Chondrocyte (in vitro differentiated cells): ENCODE results near the gene ACCS. TPM values are rescaled to one million over a fixed set of nuclear protein-coding genes. Genes with fewer than 3 reads are reported as not detected.

Experiments
- DNase-seq: peaks from one replicate; pipeline ENCODE4 v3.0.0; 2021; ENCODE audit warnings: mixed read lengths, low spot score
- H3K27ac Mint-ChIP-seq: one replicate; pipeline ENCODE4 v1.8.0; 2021; ENCODE audit warnings: mild to moderate bottlenecking, moderate library complexity, mixed read lengths; ENCODE audit not compliant: unreplicated experiment
- H3K27me3 Mint-ChIP-seq: 2 replicates; pipeline ENCODE4 v1.8.0; 2021; ENCODE audit warnings: low read depth, mixed read lengths
- H3K36me3 Mint-ChIP-seq: 2 replicates; pipeline ENCODE4 v1.8.0; 2021; ENCODE audit warnings: low read depth, mixed read lengths
- H3K4me1 Mint-ChIP-seq: 2 replicates; pipeline ENCODE4 v1.8.0; 2021; ENCODE audit warnings: low read depth, mild to moderate bottlenecking, mixed read lengths
- H3K4me3 Mint-ChIP-seq: one replicate; pipeline ENCODE4 v1.8.0; 2021; ENCODE audit warnings: mild to moderate bottlenecking, moderate library complexity, mixed read lengths; ENCODE audit not compliant: unreplicated experiment
- H3K9me3 Mint-ChIP-seq: 2 replicates; pipeline ENCODE4 v1.8.0; 2021; ENCODE audit warnings: low read depth, mixed read lengths
- total RNA-seq: library from RNA; stranded (reverse); gene quantifications from 3 replicates; pipeline ENCODE4 v1.2.1, GENCODE V29; 2021
- TF ChIP-seq, protein P1 (sequence below): fragments of 200-600 bp; sonication (generic); IDR thresholded peaks from 2 replicates; pipeline ENCODE4 v1.5.0; 2021; ENCODE audit warnings: antibody characterized with exemption, mild to moderate bottlenecking, moderate library complexity

The ACCS gene
- total RNA-seq, 1 donor from 2014 or later: 11.1 TPM

DNA sequence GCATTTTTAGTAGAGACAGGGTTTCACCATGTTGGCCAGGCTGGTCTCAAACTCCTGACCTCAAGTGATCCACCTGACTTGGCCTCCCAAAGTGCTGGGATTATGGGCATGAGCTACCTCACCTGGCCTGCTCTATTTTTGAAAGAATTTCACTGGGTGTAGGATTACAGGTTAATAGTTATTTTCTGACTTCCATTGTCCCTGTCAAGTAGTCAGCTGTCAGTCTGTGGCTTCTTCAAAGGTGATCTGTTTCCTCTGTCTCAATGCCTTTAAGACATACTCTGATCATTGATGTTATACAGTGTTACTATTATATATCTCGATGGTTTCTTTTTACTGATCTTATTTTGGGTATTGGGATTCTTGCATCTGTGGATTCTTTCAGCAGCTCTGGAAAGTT, 19.3 kb downstream of the ACCS start:
- Mint-ChIP-seq H3K27ac (no peak overlapping the region), H3K27me3 (peaks cover 9% of the 10 kb centered on the region), H3K4me1 (no peaks in the 10 kb centered on the region), H3K4me3 (no peak overlapping the region), H3K9me3 (peaks cover 4% of the 10 kb centered on the region), H3K36me3 (peaks cover 10% of the 10 kb centered on the region)
- DNase-seq: no peak
- TF ChIP-seq, protein P1, sequence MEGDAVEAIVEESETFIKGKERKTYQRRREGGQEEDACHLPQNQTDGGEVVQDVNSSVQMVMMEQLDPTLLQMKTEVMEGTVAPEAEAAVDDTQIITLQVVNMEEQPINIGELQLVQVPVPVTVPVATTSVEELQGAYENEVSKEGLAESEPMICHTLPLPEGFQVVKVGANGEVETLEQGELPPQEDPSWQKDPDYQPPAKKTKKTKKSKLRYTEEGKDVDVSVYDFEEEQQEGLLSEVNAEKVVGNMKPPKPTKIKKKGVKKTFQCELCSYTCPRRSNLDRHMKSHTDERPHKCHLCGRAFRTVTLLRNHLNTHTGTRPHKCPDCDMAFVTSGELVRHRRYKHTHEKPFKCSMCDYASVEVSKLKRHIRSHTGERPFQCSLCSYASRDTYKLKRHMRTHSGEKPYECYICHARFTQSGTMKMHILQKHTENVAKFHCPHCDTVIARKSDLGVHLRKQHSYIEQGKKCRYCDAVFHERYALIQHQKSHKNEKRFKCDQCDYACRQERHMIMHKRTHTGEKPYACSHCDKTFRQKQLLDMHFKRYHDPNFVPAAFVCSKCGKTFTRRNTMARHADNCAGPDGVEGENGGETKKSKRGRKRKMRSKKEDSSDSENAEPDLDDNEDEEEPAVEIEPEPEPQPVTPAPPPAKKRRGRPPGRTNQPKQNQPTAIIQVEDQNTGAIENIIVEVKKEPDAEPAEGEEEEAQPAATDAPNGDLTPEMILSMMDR: no peak

DNA sequence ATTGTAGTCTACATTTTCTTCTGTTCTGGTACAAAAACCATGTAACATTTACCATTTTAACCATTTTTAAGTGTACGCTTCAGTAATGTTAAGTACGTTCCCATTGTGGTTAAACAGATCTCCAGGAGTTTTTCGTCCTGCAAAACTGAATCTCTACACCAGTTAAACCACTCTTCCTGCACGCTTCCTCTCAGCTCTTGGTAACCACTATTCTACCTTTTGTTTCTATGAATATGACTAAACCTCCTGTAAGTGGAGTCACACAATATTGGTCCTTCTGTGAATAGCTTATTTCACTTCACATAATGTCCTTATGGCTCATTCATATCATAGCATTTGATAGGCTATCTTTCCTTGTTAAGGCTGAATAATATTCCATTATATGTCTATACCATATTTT, 22.3 kb downstream of the ACCS start:
- Mint-ChIP-seq H3K9me3 (peaks cover 4% of the 10 kb centered on the region), H3K27ac (no peak overlapping the region), H3K4me3 (no peak overlapping the region), H3K36me3 (peaks cover 10% of the 10 kb centered on the region), H3K4me1 (no peaks in the 10 kb centered on the region), H3K27me3 (peaks cover 24% of the 10 kb centered on the region)
- DNase-seq: no peak
- TF ChIP-seq, protein P1: no peak

DNA sequence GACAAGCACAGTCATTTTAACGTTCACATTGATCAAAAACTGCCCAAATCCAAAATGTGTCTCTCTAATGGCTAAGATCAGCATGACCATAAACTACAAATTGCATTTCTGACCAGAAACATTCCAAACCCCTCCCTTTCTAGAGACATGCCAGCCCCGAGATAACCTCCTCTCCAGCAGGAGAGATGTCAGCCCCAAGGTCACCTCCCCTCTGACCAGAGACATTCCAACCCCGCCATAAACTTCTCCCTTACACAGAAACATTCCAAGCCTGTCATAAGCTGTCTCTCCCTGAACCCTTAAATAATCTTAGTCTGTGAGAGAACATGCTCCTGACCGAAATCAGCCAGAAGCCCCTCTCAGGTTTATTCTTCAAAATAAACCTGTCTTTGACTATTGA, 22.8 kb downstream of the ACCS start:
- H3K4me1 Mint-ChIP-seq: no peaks in the 10 kb centered on the region
- no peak overlapping the region for H3K4me3 Mint-ChIP-seq
- H3K9me3 Mint-ChIP-seq: peaks cover 4% of the 10 kb centered on the region
- no peak overlapping the region for H3K27ac Mint-ChIP-seq
- H3K36me3 Mint-ChIP-seq: peaks cover 10% of the 10 kb centered on the region
- no peak for DNase-seq
- H3K27me3 Mint-ChIP-seq: peaks cover 27% of the 10 kb centered on the region
- TF ChIP-seq, protein P1: no peak

DNA sequence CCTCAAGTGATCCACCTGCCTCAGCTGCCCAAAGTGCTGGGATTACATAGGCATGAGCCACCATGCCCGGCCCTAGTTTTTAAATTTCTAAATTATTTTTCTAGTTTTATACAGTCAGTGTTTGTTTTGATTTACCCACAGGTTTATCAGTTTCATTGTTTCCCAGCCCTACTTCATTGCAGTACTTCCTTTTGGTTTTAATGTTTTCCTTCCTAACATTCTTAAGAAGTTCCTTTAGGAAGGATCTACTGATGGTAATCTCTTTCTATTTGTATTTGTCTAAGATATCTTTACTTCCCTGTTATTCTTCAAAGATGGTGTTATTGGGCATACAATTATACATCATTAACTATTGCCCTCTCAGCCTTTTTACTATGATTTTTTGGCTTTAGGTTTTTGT, 24.5 kb downstream of the ACCS start:
- no peak for DNase-seq
- H3K4me1 Mint-ChIP-seq: peaks cover 12% of the 10 kb centered on the region
- H3K27ac Mint-ChIP-seq: no peak overlapping the region
- peaks cover 8% of the 10 kb centered on the region for H3K36me3 Mint-ChIP-seq
- H3K9me3 Mint-ChIP-seq: peaks cover 2% of the 10 kb centered on the region
- H3K27me3 Mint-ChIP-seq: peaks cover 27% of the 10 kb centered on the region
- TF ChIP-seq, protein P1: no peak
- H3K4me3 Mint-ChIP-seq: no peak overlapping the region

DNA sequence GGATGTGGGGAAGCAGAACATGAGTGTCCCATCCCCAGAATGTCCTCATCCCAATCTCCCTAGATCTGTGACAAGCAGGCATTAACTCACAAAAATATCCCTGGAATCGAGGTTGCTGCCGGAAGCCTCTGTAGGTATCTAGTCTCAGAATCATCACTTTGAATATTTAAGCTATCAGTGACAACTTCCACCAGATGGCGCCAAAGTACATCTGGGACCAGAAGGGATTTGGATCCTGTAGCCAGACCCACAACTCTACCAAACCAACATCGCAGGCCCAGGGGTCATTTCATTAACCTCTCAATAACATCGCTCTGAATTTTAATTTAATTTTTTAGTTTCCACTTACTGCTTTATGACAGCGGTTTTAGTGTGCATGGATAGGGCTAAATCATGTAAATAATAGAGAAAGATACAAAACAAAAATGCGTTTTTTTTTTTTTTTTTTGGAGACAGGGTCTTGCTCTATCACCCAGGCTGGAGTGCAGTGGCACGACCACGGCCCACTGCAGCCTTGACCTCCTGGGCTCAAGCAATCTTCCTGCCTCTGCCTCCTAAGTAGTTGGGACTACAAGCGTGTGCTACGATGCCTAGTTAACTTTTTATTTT, 28.3 kb downstream of the ACCS start:
- no peak for DNase-seq
- Mint-ChIP-seq H3K4me3 (peak overlapping the region; percentile 46), H3K4me1 (peaks cover 22% of the 10 kb centered on the region)

More for the DNA sequence above, 28.3 kb downstream of the ACCS start:
- Mint-ChIP-seq H3K36me3 (peaks cover 3% of the 10 kb centered on the region), H3K27me3 (peaks cover 23% of the 10 kb centered on the region), H3K9me3 (no peaks in the 10 kb centered on the region), H3K27ac (no peak overlapping the region)
- TF ChIP-seq, protein P1: peak; percentile 88
